ENCODE results near the gene EPHA7.

GRCh38 chr6:93392797-93393196, 26.6 kb downstream of the EPHA7 start:
- TF ChIP-seq CTCF (IDR thresholded peaks at IDR 0.05) (no peak), EZH2 (IDR thresholded peaks at IDR 0.05) (no peak), EZH2phosphoT487 (IDR thresholded peaks at IDR 0.05) (no peak)

Data from neural progenitor cell (in vitro differentiated cells).